Small intestine (tissue), 7 donors: ENCODE data around the gene DPP7. TPM values are rescaled to one million over a fixed set of nuclear protein-coding genes. Genes with fewer than 3 reads are reported as not detected.
A peak's percentile ranks its signal among the peaks of the same experiment; 100 is the strongest.

Experiments used
- DNase-seq, 2 donors: peaks; one replicate each; pipeline versions ENCODE4 v3.0.0 to v3.0.0-alpha.2; 2013
- FAIRE-seq: peaks from 2 replicates; lab custom pipeline; 2012; peaks lifted over from hg19 to GRCh38; lab: Jason Lieb, UNC
- H3K27ac ChIP-seq, 3 donors: one replicate each; pipeline ENCODE4 v1.5.1; 2013; ENCODE audit warnings: low read length in 2 of 3, mild to moderate bottlenecking in 2 of 3, control low read depth in 1 of 3, inconsistent platforms in 1 of 3, low read depth in 1 of 3, moderate library complexity in 1 of 3
- H3K27me3 ChIP-seq, 3 donors: one replicate each; pipeline ENCODE4 v1.6.1; 2013; ENCODE audit warnings: low read length in 3 of 3, inconsistent platforms in 1 of 3; ENCODE audit not compliant: control insufficient read depth in 3 of 3, insufficient read depth in 3 of 3
- H3K36me3 ChIP-seq, 3 donors: one replicate each; pipeline ENCODE4 v1.6.1; 2013; ENCODE audit warnings: low read length in 3 of 3, inconsistent platforms in 1 of 3, low read depth in 1 of 3, mild to moderate bottlenecking in 1 of 3, moderate library complexity in 1 of 3; ENCODE audit not compliant: control insufficient read depth in 3 of 3, insufficient read depth in 2 of 3
- H3K4me1 ChIP-seq, 3 donors: one replicate each; pipeline ENCODE4 v1.6.1; 2013; ENCODE audit warnings: low read length in 2 of 3, inconsistent platforms in 1 of 3, low read depth in 1 of 3, mild to moderate bottlenecking in 1 of 3, moderate library complexity in 1 of 3; ENCODE audit not compliant: control insufficient read depth in 3 of 3, insufficient read depth in 2 of 3
- H3K4me3 ChIP-seq, 3 donors: one replicate each; pipeline ENCODE4 v1.5.1; 2013; ENCODE audit warnings: low read length in 3 of 3, control low read depth in 1 of 3, inconsistent platforms in 1 of 3, low read depth in 1 of 3, mild to moderate bottlenecking in 1 of 3, moderate library complexity in 1 of 3
- H3K9me3 ChIP-seq, 2 donors: one replicate each; pipeline ENCODE4 v1.6.1; 2013; ENCODE audit warnings: low read depth in 1 of 2, low read length in 1 of 2; ENCODE audit not compliant: control insufficient read depth in 2 of 2, insufficient read depth in 1 of 2
- WGBS, 3 donors: extraction: QIAGEN DNeasy Blood & Tissue Kit; methylation state at CpG; one replicate each; pipeline ENCODE4 v1.1.7; 2013; 5-methylcytosine and 5-hydroxymethylcytosine counted together
- polyA plus RNA-seq, 4 donors: library from polyadenylated mRNA; stranded (reverse) in 3 of 4; unstranded in 1 of 4; fragments of 200-250 nt in 3 of 4; fragments of 120-200 nt in 1 of 4; gene quantifications; one replicate each; pipeline versions ENCODE4 v1.2.1 to v1.2.3, GENCODE V29; 2013
- donor health status: healthy with polysubstance abuse.
- donor health status: control.
- donor health status: control.
- donor health status: Bipolar disorder and iron deficiency.
- donor health status: healthy.

Gene DPP7
- polyA plus RNA-seq, 4 donors, result 66.2 to 179 (median 121) TPM

- no peaks in the 10 kb centered on the region for H3K9me3 ChIP-seq
- H3K36me3 ChIP-seq, result no peaks in the 10 kb centered on the region
- DNase-seq (no peak), FAIRE-seq (no peak)
- H3K27ac ChIP-seq, result no peak overlapping the region
- WGBS, 3 donors, result 54 to 66% (median 55%) methylated on average over 16 to 17 of the region's 17 CpGs
- peaks cover 0 to 95% (median 19%) of the 10 kb centered on the region in 3 donors for H3K27me3 ChIP-seq
- peaks cover 0 to 6% (median 0%) of the 10 kb centered on the region in 3 donors for H3K4me1 ChIP-seq
- no peak overlapping the region for H3K4me3 ChIP-seq
Measured at GRCh38 chr9:137160054-137160425, 45.5 kb upstream of the DPP7 start.

- H3K27me3 ChIP-seq, result peaks cover 0 to 95% (median 18%) of the 10 kb centered on the region in 3 donors
- no peak overlapping the region for H3K4me3 ChIP-seq
- no peak overlapping the region for H3K27ac ChIP-seq
- H3K4me1 ChIP-seq, result peaks cover 0 to 6% (median 0%) of the 10 kb centered on the region in 3 donors
- no peaks in the 10 kb centered on the region for H3K9me3 ChIP-seq
- DNase-seq, result no peak
- H3K36me3 ChIP-seq, result no peaks in the 10 kb centered on the region
- FAIRE-seq, result no peak
- 30 to 40% (median 30%) methylated on average over 14 of the region's 14 CpGs for WGBS, 3 donors
Measured at GRCh38 chr9:137159105-137160053, 44.8 kb upstream of the DPP7 start.

- no peak overlapping the region for H3K4me3 ChIP-seq
- H3K27ac ChIP-seq, result no peak overlapping the region
- peaks cover 0 to 6% (median 0%) of the 10 kb centered on the region in 3 donors for H3K4me1 ChIP-seq
- FAIRE-seq (no peak), DNase-seq (no peak)
- H3K36me3 ChIP-seq, result no peaks in the 10 kb centered on the region
- peaks cover 0 to 87% (median 18%) of the 10 kb centered on the region in 3 donors for H3K27me3 ChIP-seq
- no peaks in the 10 kb centered on the region for H3K9me3 ChIP-seq
- 17 to 31% (median 20%) methylated on average over 4 of the region's 4 CpGs for WGBS, 3 donors
Measured at GRCh38 chr9:137158625-137159024, 44.1 kb upstream of the DPP7 start.

- Histone ChIP-seq H3K36me3 (no peaks in the 10 kb centered on the region), H3K4me1 (no peaks in the 10 kb centered on the region), H3K27me3 (peaks cover 0 to 81% (median 18%) of the 10 kb centered on the region in 3 donors), H3K9me3 (no peaks in the 10 kb centered on the region), H3K4me3 (no peak overlapping the region), H3K27ac (no peak overlapping the region)
- FAIRE-seq (no peak), DNase-seq (no peak)
- 43 to 61% (median 54%) methylated on average over 19 of the region's 19 CpGs for WGBS, 3 donors
Measured at GRCh38 chr9:137157618-137158415, 43.3 kb upstream of the DPP7 start.

- H3K27me3 ChIP-seq, result peaks cover 0 to 71% (median 13%) of the 10 kb centered on the region in 3 donors
- H3K4me3 ChIP-seq, result peak overlapping the region in 1 of 3 donors; percentile 2
Measured at GRCh38 chr9:137156567-137157375, 42.2 kb upstream of the DPP7 start.

GRCh38 chr9:137152844-137153405 is 38.4 kb upstream of the DPP7 start:
- Histone ChIP-seq H3K4me3 (no peak overlapping the region), H3K36me3 (no peaks in the 10 kb centered on the region), H3K27ac (no peak overlapping the region), H3K4me1 (no peaks in the 10 kb centered on the region), H3K9me3 (peaks cover 0 to 2% of the 10 kb centered on the region in 2 donors), H3K27me3 (peaks cover 0 to 53% (median 7%) of the 10 kb centered on the region in 3 donors)
- 91% methylated on average over 7 of the region's 7 CpGs for WGBS, 3 donors
- FAIRE-seq (no peak), DNase-seq (no peak)

More at GRCh38 chr9:137156567-137157375, 42.2 kb upstream of the DPP7 start:
- DNase-seq (peak; percentile 35 to 41), FAIRE-seq (no peak)
- no peaks in the 10 kb centered on the region for H3K36me3 ChIP-seq
- H3K4me1 ChIP-seq, result no peaks in the 10 kb centered on the region
- no peak overlapping the region for H3K27ac ChIP-seq
- no peaks in the 10 kb centered on the region for H3K9me3 ChIP-seq
- WGBS, 3 donors, result 4 to 5% (median 5%) methylated on average over 61 to 65 of the region's 65 CpGs

- Histone ChIP-seq H3K36me3 (no peaks in the 10 kb centered on the region), H3K9me3 (peaks cover 0 to 2% of the 10 kb centered on the region in 2 donors), H3K27me3 (peaks cover 0 to 48% (median 11%) of the 10 kb centered on the region in 3 donors), H3K4me1 (no peaks in the 10 kb centered on the region), H3K4me3 (no peak overlapping the region), H3K27ac (no peak overlapping the region)
- DNase-seq (peak; percentile 37 to 78), FAIRE-seq (no peak)
- 16 to 34% (median 26%) methylated on average over 34 of the region's 34 CpGs for WGBS, 3 donors
Measured at GRCh38 chr9:137150617-137151457, 36.3 kb upstream of the DPP7 start.
